Bronchial epithelial cell (primary cell): Measurements from ENCODE around the gene ZNF699. TPM values are rescaled to one million over a fixed set of nuclear protein-coding genes. Genes with fewer than 3 reads are reported as not detected.

Experiments used
- DNase-seq: peaks from one replicate; pipeline ENCODE4 v3.0.0-alpha.2; 2010; ENCODE audit warnings: low read depth
- FAIRE-seq: peaks from 2 replicates; lab custom pipeline; 2011; peaks lifted over from hg19 to GRCh38; lab: Jason Lieb, UNC
- H3K27me3 ChIP-seq: 2 replicates; pipeline ENCODE4 v1.5.1; 2011; ENCODE audit warnings: low read length; ENCODE audit not compliant: control insufficient read depth, insufficient read depth
- H3K36me3 ChIP-seq: 2 replicates; pipeline ENCODE4 v1.5.1; 2011; ENCODE audit warnings: low read length; ENCODE audit not compliant: control insufficient read depth, insufficient read depth
- H3K4me3 ChIP-seq: 2 replicates; pipeline ENCODE4 v1.5.1; 2011; ENCODE audit warnings: mild to moderate bottlenecking, low read depth, low read length, control low read depth
- CTCF ChIP-seq: IDR thresholded peaks from 2 replicates; pipeline ENCODE4 v1.5.1; 2011; ENCODE audit warnings: mild to moderate bottlenecking, moderate library complexity, low read length, control low read depth, inconsistent platforms; ENCODE audit not compliant: insufficient read depth, severe bottlenecking
- total RNA-seq: library from RNA; depleted of rRNA; stranded (reverse); fragments of >200 nt; gene quantifications from 2 replicates; pipeline ENCODE4 v1.2.1, GENCODE V29; 2014

ZNF699 gene
- total RNA-seq, 1 donor from 2014 or later, result 11.6 TPM

- TF ChIP-seq CTCF, result no peak
Measured at GRCh38 chr19:9348253-9348652, 38.6 kb upstream of the ZNF699 start.

GRCh38 chr19:9345005-9345404 lies 35.4 kb upstream of the ZNF699 start:
- H3K4me3 ChIP-seq, result no peak overlapping the region
- no peaks in the 10 kb centered on the region for H3K27me3 ChIP-seq
- no peak for DNase-seq
- no peak for FAIRE-seq
- H3K36me3 ChIP-seq, result no peaks in the 10 kb centered on the region
- TF ChIP-seq CTCF, result no peak

More at GRCh38 chr19:9348253-9348652, 38.6 kb upstream of the ZNF699 start:
- FAIRE-seq (no peak), DNase-seq (no peak)
- Histone ChIP-seq H3K27me3 (no peaks in the 10 kb centered on the region), H3K4me3 (no peak overlapping the region), H3K36me3 (no peaks in the 10 kb centered on the region)

- DNase-seq, result no peak
- Histone ChIP-seq H3K27me3 (no peaks in the 10 kb centered on the region), H3K4me3 (no peak overlapping the region), H3K36me3 (no peaks in the 10 kb centered on the region)
- FAIRE-seq, result peak; percentile 52
- no peak for TF ChIP-seq CTCF
Measured at GRCh38 chr19:9342610-9343304, 33.1 kb upstream of the ZNF699 start.

GRCh38 chr19:9329999-9330398 lies 20.4 kb upstream of the ZNF699 start:
- Histone ChIP-seq H3K4me3 (no peak overlapping the region), H3K27me3 (no peaks in the 10 kb centered on the region), H3K36me3 (peaks cover 1% of the 10 kb centered on the region)
- no peak for TF ChIP-seq CTCF
- DNase-seq (no peak), FAIRE-seq (no peak)

- peaks cover 1% of the 10 kb centered on the region for H3K36me3 ChIP-seq
- peak overlapping the region; percentile 67 for H3K4me3 ChIP-seq
- TF ChIP-seq CTCF, result no peak
- H3K27me3 ChIP-seq, result no peaks in the 10 kb centered on the region
- FAIRE-seq (no peak), DNase-seq (no peak)
Measured at GRCh38 chr19:9324584-9324962, 14.9 kb upstream of the ZNF699 start.
